Stimulated activated naive CD8-positive, alpha-beta T cell treated with anti-CD3 and anti-CD28 coated beads, Interleukin-15, amount 100 ng/mL, for 72 hours (primary cell): Measurements from ENCODE around the gene FOXK2.

Source experiments
- ATAC-seq: fragments of 150-1000 bp; cut with Tn5 transposase; 2 replicates; pipeline ENCODE4 v1.10.0; 2021; ENCODE audit warnings: mild to moderate bottlenecking, moderate library complexity
- DNase-seq, 2 donors: peaks; one replicate each; pipeline ENCODE4 v3.0.0; 2021 to 2022
- H3K27ac Mint-ChIP-seq, 2 donors: one replicate each; pipeline ENCODE4 v1.8.0; 2022; ENCODE audit warnings: mild to moderate bottlenecking in 2 of 2, mixed read lengths in 2 of 2, moderate library complexity in 2 of 2
- H3K27me3 Mint-ChIP-seq: one replicate; pipeline ENCODE4 v1.8.0; 2022; ENCODE audit warnings: mixed read lengths
- H3K4me1 Mint-ChIP-seq: one replicate; pipeline ENCODE4 v1.8.0; 2022; ENCODE audit warnings: mild to moderate bottlenecking, mixed read lengths
- H3K4me3 Mint-ChIP-seq, 2 donors: one replicate each; pipeline ENCODE4 v1.8.0; 2022; ENCODE audit warnings: mild to moderate bottlenecking in 2 of 2, mixed read lengths in 2 of 2, moderate library complexity in 1 of 2
- H3K9me3 Mint-ChIP-seq, 2 donors: one replicate each; pipeline ENCODE4 v1.8.0; 2022; ENCODE audit warnings: mixed read lengths in 2 of 2

FOXK2 gene

GRCh38 chr17:82596837-82597672, 77.5 kb downstream of the FOXK2 start:
- Mint-ChIP-seq H3K27me3 (no peaks in the 10 kb centered on the region), H3K4me1 (peaks cover 30% of the 10 kb centered on the region), H3K4me3 (no peak overlapping the region), H3K9me3 (no peaks in the 10 kb centered on the region), H3K27ac (peak overlapping the region in 1 of 2 donors; percentile 67)
- DNase-seq = no peak
- no peak for ATAC-seq

DNA sequence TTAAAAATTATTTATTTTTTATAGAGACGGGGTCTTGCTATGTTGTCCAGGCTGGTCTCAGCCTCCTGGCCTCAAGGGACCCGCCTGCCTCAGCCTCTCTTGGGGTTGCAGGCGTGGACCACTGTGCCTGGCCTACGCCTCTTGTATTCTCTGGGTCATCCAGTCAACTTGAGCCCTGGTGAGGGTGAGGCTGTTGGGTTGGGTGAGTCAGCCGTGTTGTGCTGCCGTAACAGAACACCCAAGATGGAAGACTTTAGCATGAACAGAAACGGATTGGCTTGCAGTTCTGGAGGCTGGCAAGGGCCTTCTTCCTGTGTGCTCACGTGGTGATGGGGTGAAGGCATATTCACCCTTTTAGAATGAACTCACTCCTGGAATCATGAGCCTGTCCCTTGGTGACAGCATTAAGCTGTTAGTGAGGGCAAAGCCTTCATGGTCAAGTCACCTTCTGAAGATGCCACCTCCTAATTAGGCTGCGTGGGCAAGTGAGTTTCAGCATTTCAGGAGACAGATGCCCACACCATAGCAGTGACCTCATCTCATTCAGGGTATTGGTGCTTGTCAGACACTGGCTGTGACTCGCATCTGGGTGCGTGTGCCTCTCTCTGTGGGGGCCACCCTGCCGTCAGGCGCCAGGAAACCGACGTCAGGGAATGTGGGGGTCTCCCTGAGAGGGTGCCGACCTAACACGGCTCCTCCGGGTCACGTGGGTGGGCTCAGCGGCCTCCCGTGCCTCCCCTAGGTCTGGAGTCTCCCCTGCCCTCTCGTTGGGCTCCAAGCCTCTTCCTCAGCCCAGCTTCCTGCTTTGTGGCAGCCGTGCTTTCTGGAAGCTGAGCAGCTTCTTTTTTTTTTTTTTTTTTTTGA, 79.0 kb downstream of the FOXK2 start:
- no peak for DNase-seq
- H3K27ac Mint-ChIP-seq = peak overlapping the region in 1 of 2 donors; percentile 42
- ATAC-seq = no peak
- H3K4me1 Mint-ChIP-seq = peaks cover 16% of the 10 kb centered on the region
- no peak overlapping the region for H3K4me3 Mint-ChIP-seq
- H3K27me3 Mint-ChIP-seq = no peaks in the 10 kb centered on the region
- no peaks in the 10 kb centered on the region for H3K9me3 Mint-ChIP-seq

DNA sequence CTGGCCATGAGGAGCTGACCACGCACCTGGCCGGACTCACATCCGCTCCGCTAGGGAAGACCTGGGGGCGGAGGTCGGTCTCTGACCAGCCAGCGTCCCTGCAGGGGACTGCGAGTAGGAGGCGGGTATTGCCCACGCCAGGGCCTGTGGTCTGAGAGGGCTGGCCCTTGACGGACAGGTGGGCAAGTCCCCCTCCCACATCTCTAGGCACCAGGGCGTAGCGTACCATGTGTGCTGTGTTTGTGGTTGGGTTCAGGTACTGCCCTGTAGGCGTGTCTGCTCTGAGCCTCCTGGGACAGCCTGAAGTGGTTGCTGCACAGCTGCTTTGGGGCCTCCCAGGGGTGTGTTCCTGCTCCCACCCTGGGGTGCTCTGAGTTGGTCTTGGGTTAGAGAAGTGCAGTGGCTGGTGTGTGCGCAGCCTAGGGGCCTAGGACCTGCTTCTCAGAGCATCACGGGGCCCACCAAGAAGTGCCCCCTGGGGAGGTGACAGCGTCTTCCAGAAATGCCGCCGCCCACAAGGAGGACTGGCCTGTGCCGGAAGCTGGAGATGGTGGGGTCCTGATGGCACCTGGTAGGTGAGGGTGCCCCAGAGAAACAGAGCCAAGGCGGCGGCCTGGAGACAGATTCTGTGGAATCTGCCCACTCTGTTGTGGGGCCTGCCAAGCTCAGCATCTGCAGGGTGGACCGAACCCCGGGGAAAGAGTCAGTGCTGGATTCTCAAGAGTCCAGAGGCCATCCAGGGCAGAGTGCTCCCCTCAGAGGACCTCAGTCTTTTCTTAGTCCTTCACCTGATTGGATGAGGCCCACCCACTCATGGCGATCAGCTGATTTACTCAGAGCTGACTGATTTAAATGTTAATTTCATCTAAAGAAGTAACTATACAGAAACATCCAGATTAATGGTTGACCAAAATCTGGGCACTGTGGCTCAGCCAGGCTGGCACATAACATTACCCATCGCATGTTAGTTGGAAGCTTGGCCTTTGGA, 80.4 kb downstream of the FOXK2 start:
- Mint-ChIP-seq H3K27ac (peak overlapping the region in 1 of 2 donors; percentile 38), H3K4me3 (no peak overlapping the region), H3K4me1 (peaks cover 10% of the 10 kb centered on the region), H3K27me3 (no peaks in the 10 kb centered on the region), H3K9me3 (no peaks in the 10 kb centered on the region)
- no peak for ATAC-seq
- no peak for DNase-seq

GRCh38 chr17:82600731-82601446, 81.4 kb downstream of the FOXK2 start:
- Mint-ChIP-seq H3K9me3 (no peaks in the 10 kb centered on the region), H3K4me1 (peaks cover 8% of the 10 kb centered on the region), H3K27me3 (no peaks in the 10 kb centered on the region), H3K27ac (peak overlapping the region in 1 of 2 donors; percentile 87), H3K4me3 (no peak overlapping the region)
- DNase-seq (no peak), ATAC-seq (no peak)

GRCh38 chr17:82601447-82602000, 82.0 kb downstream of the FOXK2 start:
- DNase-seq (no peak), ATAC-seq (no peak)
- Mint-ChIP-seq H3K9me3 (no peaks in the 10 kb centered on the region), H3K4me1 (peaks cover 8% of the 10 kb centered on the region), H3K27me3 (no peaks in the 10 kb centered on the region), H3K27ac (no peak overlapping the region), H3K4me3 (no peak overlapping the region)

- H3K4me1 Mint-ChIP-seq = peaks cover 8% of the 10 kb centered on the region
- no peak for ATAC-seq
Observed at GRCh38 chr17:82602487-82602886, 83.0 kb downstream of the FOXK2 start.

GRCh38 chr17:82602986-82603710, 83.6 kb downstream of the FOXK2 start:
- no peak overlapping the region for H3K4me3 Mint-ChIP-seq
- peak overlapping the region; percentile 16 to 34 for H3K27ac Mint-ChIP-seq
- no peak for ATAC-seq
- no peaks in the 10 kb centered on the region for H3K9me3 Mint-ChIP-seq
- no peaks in the 10 kb centered on the region for H3K27me3 Mint-ChIP-seq
- no peak for DNase-seq
- peaks cover 8% of the 10 kb centered on the region for H3K4me1 Mint-ChIP-seq

More at GRCh38 chr17:82602487-82602886, 83.0 kb downstream of the FOXK2 start:
- Mint-ChIP-seq H3K27ac (no peak overlapping the region), H3K9me3 (no peaks in the 10 kb centered on the region), H3K27me3 (no peaks in the 10 kb centered on the region), H3K4me3 (no peak overlapping the region)
- no peak for DNase-seq

- Mint-ChIP-seq H3K27me3 (no peaks in the 10 kb centered on the region), H3K9me3 (no peaks in the 10 kb centered on the region), H3K4me3 (no peak overlapping the region), H3K27ac (peak overlapping the region in 1 of 2 donors; percentile 54), H3K4me1 (peaks cover 8% of the 10 kb centered on the region)
- DNase-seq (peak in 1 of 2 donors; percentile 53), ATAC-seq (peak; percentile 95)
Observed at GRCh38 chr17:82603981-82604448, 84.5 kb downstream of the FOXK2 start.

- no peak overlapping the region for H3K27ac Mint-ChIP-seq
Observed at GRCh38 chr17:82604532-82604931, 85.0 kb downstream of the FOXK2 start.

DNA sequence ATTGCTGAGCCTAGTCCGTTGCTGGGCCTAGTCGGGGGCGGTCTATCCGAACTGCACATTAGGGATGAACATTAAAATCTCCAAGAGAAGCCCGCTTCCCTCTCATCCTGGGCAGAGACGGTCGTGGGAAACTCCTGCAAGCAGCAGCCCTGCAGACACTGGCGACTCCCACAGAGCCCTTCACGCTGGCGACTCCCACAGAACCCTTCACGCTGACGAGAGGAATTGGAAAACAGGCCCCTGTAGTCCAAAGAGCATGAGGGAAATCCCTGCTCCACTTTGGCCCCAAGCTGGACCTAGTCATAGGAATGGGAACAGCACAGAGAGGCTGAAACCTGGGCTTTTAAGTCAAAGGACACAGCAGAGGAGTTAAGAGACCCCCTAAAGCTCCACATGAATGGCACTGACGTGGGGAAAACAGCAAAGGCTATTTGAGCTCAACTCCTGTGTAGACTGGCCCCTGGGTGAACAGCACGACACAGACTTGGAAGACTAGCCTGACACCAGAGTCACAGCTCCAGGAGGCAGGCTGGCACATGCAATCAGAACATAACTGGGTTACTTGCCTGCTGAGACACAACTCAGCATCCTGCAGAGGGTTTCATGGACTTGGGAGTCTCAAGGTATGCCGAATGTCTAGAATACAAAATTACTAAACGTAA, 86.5 kb downstream of the FOXK2 start:
- Mint-ChIP-seq H3K27me3 (no peaks in the 10 kb centered on the region), H3K4me1 (peaks cover 8% of the 10 kb centered on the region), H3K4me3 (no peak overlapping the region), H3K9me3 (no peaks in the 10 kb centered on the region), H3K27ac (peak overlapping the region in 1 of 2 donors; percentile 33)
- ATAC-seq (no peak), DNase-seq (no peak)

More at GRCh38 chr17:82604532-82604931, 85.0 kb downstream of the FOXK2 start:
- Mint-ChIP-seq H3K4me3 (no peak overlapping the region), H3K9me3 (no peaks in the 10 kb centered on the region), H3K27me3 (no peaks in the 10 kb centered on the region), H3K4me1 (peaks cover 8% of the 10 kb centered on the region)
- ATAC-seq = no peak
- no peak for DNase-seq

DNA sequence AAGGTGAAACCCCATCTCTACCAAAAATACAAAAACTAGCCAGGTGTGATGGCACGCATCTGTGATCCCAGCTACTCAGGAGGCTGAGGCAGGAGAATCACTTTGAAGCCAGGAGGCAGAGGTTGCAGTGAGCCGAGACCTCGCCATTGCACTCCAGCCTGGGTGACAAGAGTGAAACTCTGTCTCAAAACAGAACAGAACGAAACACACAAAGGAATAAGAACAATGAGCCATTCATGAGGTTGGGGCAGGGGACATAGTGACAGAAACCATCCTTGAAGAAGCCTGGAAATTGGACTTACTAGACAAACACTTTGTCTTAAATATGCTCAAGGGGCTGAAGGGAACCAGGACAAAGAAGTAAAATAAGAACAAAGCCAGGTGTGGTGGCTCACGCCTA, 89.3 kb downstream of the FOXK2 start:
- peak overlapping the region in 1 of 2 donors; percentile 50 for H3K27ac Mint-ChIP-seq

GRCh38 chr17:82609655-82610054, 90.1 kb downstream of the FOXK2 start:
- DNase-seq (no peak), ATAC-seq (no peak)
- no peaks in the 10 kb centered on the region for H3K4me1 Mint-ChIP-seq
- no peaks in the 10 kb centered on the region for H3K27me3 Mint-ChIP-seq
- no peaks in the 10 kb centered on the region for H3K9me3 Mint-ChIP-seq
- no peak overlapping the region for H3K4me3 Mint-ChIP-seq
- peak overlapping the region in 1 of 2 donors; percentile 64 for H3K27ac Mint-ChIP-seq

More for the DNA sequence above, 89.3 kb downstream of the FOXK2 start:
- Mint-ChIP-seq H3K4me3 (no peak overlapping the region), H3K27me3 (no peaks in the 10 kb centered on the region), H3K9me3 (no peaks in the 10 kb centered on the region), H3K4me1 (peaks cover 5% of the 10 kb centered on the region)
- DNase-seq (no peak), ATAC-seq (no peak)
